HL-60 (cell line): Measurements from ENCODE around the gene MAN1A2.

ENCODE experiments used
- DNase-seq, 2 experiments: peaks; one replicate each; pipeline ENCODE4 v3.0.0-alpha.2; 2010 to 2020; ENCODE audit warnings: low read depth in 1 of 2, low spot score in 1 of 2
- H3K27ac ChIP-seq: fragments of 250-450 bp; sonication (Bioruptor Pico); replicated peaks from 2 replicates; pipeline ENCODE4 v1.5.1; 2020; ENCODE audit warnings: mild to moderate bottlenecking, moderate library complexity
- H3K27me3 ChIP-seq: fragments of 250-450 bp; sonication (Bioruptor Pico); 2 replicates; pipeline ENCODE4 v1.5.1; 2021; ENCODE audit warnings: mild to moderate bottlenecking, moderate library complexity; ENCODE audit not compliant: insufficient read depth, poor library complexity, severe bottlenecking
- H3K4me3 ChIP-seq: replicated peaks from 2 replicates; pipeline ENCODE4 v1.5.1; 2011; ENCODE audit warnings: mild to moderate bottlenecking, control low read depth, low read length; ENCODE audit not compliant: insufficient read depth
- CTCF ChIP-seq: IDR thresholded peaks from one replicate; pipeline ENCODE4 v1.5.1; 2011; ENCODE audit warnings: low read length, control low read depth, inconsistent platforms; ENCODE audit not compliant: insufficient read depth
- GABPA ChIP-seq: IDR thresholded peaks from 2 replicates; pipeline ENCODE4 v1.6.1; 2012; ENCODE audit warnings: low read depth
- POLR2AphosphoS5 ChIP-seq: IDR thresholded peaks from 2 replicates; pipeline ENCODE4 v1.6.1; 2012; ENCODE audit warnings: low read depth
- REST ChIP-seq: IDR thresholded peaks from 2 replicates; pipeline ENCODE4 v1.6.1; 2012; ENCODE audit warnings: low read depth; ENCODE audit not compliant: insufficient replicate concordance
- SPI1 ChIP-seq: IDR thresholded peaks from 2 replicates; pipeline ENCODE4 v1.6.1; 2012; ENCODE audit warnings: low read depth, mild to moderate bottlenecking, borderline replicate concordance

The MAN1A2 gene

GRCh38 chr1:117392771-117393170 lies 25.5 kb downstream of the MAN1A2 start:
- H3K4me3 ChIP-seq = no peak overlapping the region
- H3K27me3 ChIP-seq = no peaks in the 10 kb centered on the region
- no peak for DNase-seq
- TF ChIP-seq REST (no peak), CTCF (no peak), SPI1 (no peak), GABPA (no peak), POLR2AphosphoS5 (no peak)
- no peak overlapping the region for H3K27ac ChIP-seq

GRCh38 chr1:117396074-117396473 lies 28.8 kb downstream of the MAN1A2 start:
- TF ChIP-seq POLR2AphosphoS5 (no peak), GABPA (no peak), SPI1 (no peak), REST (no peak), CTCF (no peak)
- Histone ChIP-seq H3K27me3 (no peaks in the 10 kb centered on the region), H3K27ac (no peak overlapping the region), H3K4me3 (no peak overlapping the region)
- no peak for DNase-seq

GRCh38 chr1:117396636-117397035 lies 29.4 kb downstream of the MAN1A2 start:
- Histone ChIP-seq H3K27ac (no peak overlapping the region), H3K4me3 (no peak overlapping the region), H3K27me3 (no peaks in the 10 kb centered on the region)
- no peak for DNase-seq
- TF ChIP-seq CTCF (no peak), GABPA (no peak), SPI1 (no peak), REST (no peak), POLR2AphosphoS5 (no peak)
